Measurements from ENCODE around the gene SPRY4.

Gene SPRY4

DNA sequence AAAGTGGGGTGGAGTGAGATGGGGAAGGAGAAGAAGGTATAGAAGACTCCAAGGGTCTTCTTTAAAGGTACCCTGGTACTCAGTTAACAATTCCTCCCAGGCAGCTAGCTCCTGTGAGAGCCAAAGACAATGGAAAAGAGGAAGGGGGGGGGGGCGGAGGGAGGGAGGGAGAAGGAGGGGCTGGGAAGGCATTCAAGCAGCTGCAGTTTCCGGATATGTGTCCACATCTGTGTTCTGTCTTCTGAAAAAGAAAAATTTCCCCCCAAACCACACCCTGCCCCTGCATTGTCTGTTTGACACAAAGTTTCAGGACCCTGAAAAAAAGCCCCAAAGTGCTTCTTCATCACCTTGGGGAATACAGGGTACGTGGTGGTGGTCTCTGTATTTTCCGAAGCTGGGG lies 11.1 kb downstream of the SPRY4 start:
- H3K4me1 ChIP-seq (ENCODE audit: insufficient read depth, low read length): peaks cover 13% of the 10 kb centered on the region
- no peak overlapping the region for H3K27ac ChIP-seq (ENCODE audit: low read depth, low read length)
- H3K9ac ChIP-seq (ENCODE audit: low read length): no peak overlapping the region
- H3K36me3 ChIP-seq (ENCODE audit: insufficient read depth, low read length): no peaks in the 10 kb centered on the region
- H3K4me3 ChIP-seq (ENCODE audit: low read depth in 1 of 2, low read length in 2 of 2): no peak overlapping the region
- H3K27me3 ChIP-seq (ENCODE audit: control insufficient read depth in 1 of 2, insufficient read depth in 2 of 2, low read length in 2 of 2): no peaks in the 10 kb centered on the region
- no peaks in the 10 kb centered on the region for H3K9me3 ChIP-seq (ENCODE audit: low read length)

GRCh38 chr5:142313275-142313674 lies 11.5 kb downstream of the SPRY4 start:
- H3K27me3 ChIP-seq (ENCODE audit: control insufficient read depth in 1 of 2, insufficient read depth in 2 of 2, low read length in 2 of 2): no peaks in the 10 kb centered on the region
- H3K36me3 ChIP-seq (ENCODE audit: insufficient read depth, low read length): no peaks in the 10 kb centered on the region
- no peak overlapping the region for H3K27ac ChIP-seq (ENCODE audit: low read depth, low read length)
- no peaks in the 10 kb centered on the region for H3K9me3 ChIP-seq (ENCODE audit: low read length)
- no peak overlapping the region for H3K9ac ChIP-seq (ENCODE audit: low read length)
- H3K4me1 ChIP-seq (ENCODE audit: insufficient read depth, low read length): peaks cover 13% of the 10 kb centered on the region
- H3K4me3 ChIP-seq (ENCODE audit: low read depth in 1 of 2, low read length in 2 of 2): no peak overlapping the region

GRCh38 chr5:142312399-142312798 lies 12.4 kb downstream of the SPRY4 start:
- H3K4me3 ChIP-seq (ENCODE audit: low read depth in 1 of 2, low read length in 2 of 2): no peak overlapping the region
- no peak overlapping the region for H3K27ac ChIP-seq (ENCODE audit: low read depth, low read length)
- no peak overlapping the region for H3K9ac ChIP-seq (ENCODE audit: low read length)
- H3K27me3 ChIP-seq (ENCODE audit: control insufficient read depth in 1 of 2, insufficient read depth in 2 of 2, low read length in 2 of 2): no peaks in the 10 kb centered on the region
- peaks cover 13% of the 10 kb centered on the region for H3K4me1 ChIP-seq (ENCODE audit: insufficient read depth, low read length)
- no peaks in the 10 kb centered on the region for H3K36me3 ChIP-seq (ENCODE audit: insufficient read depth, low read length)
- H3K9me3 ChIP-seq (ENCODE audit: low read length): no peaks in the 10 kb centered on the region

- Histone ChIP-seq H3K27me3 (ENCODE audit: control insufficient read depth in 1 of 2, insufficient read depth in 2 of 2, low read length in 2 of 2) (no peaks in the 10 kb centered on the region), H3K4me1 (ENCODE audit: insufficient read depth, low read length) (peaks cover 13% of the 10 kb centered on the region), H3K9ac (ENCODE audit: low read length) (no peak overlapping the region), H3K36me3 (ENCODE audit: insufficient read depth, low read length) (no peaks in the 10 kb centered on the region), H3K4me3 (ENCODE audit: low read depth in 1 of 2, low read length in 2 of 2) (no peak overlapping the region), H3K27ac (ENCODE audit: low read depth, low read length) (no peak overlapping the region), H3K9me3 (ENCODE audit: low read length) (no peaks in the 10 kb centered on the region)
Measured at GRCh38 chr5:142311725-142312124, 13.1 kb downstream of the SPRY4 start.

DNA sequence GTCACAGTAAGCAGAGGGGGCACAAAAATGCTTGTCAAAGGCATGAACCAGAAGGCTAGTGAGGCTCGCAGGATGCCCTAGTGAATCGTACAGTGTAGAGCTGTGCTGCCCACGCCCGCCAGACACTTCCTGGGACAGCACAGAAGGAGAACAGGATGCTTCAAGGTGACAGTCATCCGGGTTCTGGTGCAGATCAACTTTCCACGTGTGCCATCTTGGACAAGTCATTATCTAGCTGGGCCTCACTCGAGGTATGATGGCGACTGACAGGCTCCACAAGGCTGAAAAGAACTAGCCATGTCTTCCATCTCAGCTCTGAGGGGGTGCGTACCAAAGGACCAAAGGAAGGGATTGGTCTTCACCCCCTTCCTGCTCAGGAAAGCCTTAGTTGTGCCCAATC lies 14.0 kb downstream of the SPRY4 start:
- Histone ChIP-seq H3K27me3 (ENCODE audit: control insufficient read depth in 1 of 2, insufficient read depth in 2 of 2, low read length in 2 of 2) (no peaks in the 10 kb centered on the region), H3K27ac (ENCODE audit: low read depth, low read length) (no peak overlapping the region), H3K4me1 (ENCODE audit: insufficient read depth, low read length) (peaks cover 8% of the 10 kb centered on the region), H3K36me3 (ENCODE audit: insufficient read depth, low read length) (no peaks in the 10 kb centered on the region), H3K9me3 (ENCODE audit: low read length) (no peaks in the 10 kb centered on the region), H3K9ac (ENCODE audit: low read length) (no peak overlapping the region), H3K4me3 (ENCODE audit: low read depth in 1 of 2, low read length in 2 of 2) (no peak overlapping the region)

DNA sequence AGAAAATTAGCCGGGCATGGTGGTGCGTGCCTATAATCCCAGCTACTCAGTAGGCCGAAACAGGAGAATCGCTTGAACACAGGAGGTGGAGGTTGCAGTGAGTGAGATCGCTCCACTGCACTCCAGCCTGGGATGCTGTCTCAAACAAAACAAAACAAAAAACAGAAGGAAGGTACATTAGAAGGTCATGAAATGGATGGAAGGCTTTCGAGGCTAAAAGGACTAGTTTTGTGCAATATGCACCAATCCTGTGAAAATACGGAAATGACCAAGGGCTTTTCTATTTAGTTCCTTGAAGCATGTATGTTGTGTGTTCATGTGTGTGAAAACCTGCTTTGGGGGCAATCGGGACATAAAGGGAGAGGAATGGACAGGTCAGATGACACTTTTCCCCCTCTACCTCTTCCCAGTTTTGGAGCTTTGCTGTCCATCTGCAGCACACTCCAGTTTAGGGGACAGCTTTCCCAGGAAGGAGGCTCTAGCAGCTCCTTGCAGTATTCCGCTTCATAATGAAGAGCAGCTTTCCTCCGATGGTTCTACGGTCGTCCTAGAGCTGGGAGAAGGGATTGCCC lies 15.0 kb downstream of the SPRY4 start:
- H3K27me3 ChIP-seq (ENCODE audit: control insufficient read depth in 1 of 2, insufficient read depth in 2 of 2, low read length in 2 of 2): no peaks in the 10 kb centered on the region
- H3K9me3 ChIP-seq (ENCODE audit: low read length): no peaks in the 10 kb centered on the region
- no peaks in the 10 kb centered on the region for H3K36me3 ChIP-seq (ENCODE audit: insufficient read depth, low read length)
- H3K4me3 ChIP-seq (ENCODE audit: low read depth in 1 of 2, low read length in 2 of 2): no peak overlapping the region
- no peak overlapping the region for H3K9ac ChIP-seq (ENCODE audit: low read length)
- H3K4me1 ChIP-seq (ENCODE audit: insufficient read depth, low read length): peaks cover 6% of the 10 kb centered on the region
- no peak overlapping the region for H3K27ac ChIP-seq (ENCODE audit: low read depth, low read length)

DNA sequence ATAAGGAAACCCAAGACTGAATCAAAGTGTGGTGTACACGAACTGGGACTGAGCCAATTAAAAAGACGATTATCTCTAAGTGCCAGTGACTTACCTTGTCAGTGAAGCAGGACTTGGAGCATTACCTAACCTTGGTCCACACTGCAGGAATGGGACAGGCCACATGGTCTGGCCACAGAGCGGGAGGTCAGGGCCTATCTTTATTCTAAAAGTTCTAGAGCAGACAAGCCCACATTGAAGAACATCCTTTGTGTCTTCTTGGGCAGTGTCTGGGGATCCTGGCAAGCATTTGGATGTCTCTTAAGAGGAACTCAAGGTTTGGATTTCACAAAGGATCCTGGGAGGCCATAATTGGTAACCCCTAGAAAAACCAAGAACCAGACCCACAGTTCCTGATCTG lies 16.5 kb downstream of the SPRY4 start:
- no peak overlapping the region for H3K9ac ChIP-seq (ENCODE audit: low read length)

GRCh38 chr5:142307146-142307890 lies 17.5 kb downstream of the SPRY4 start:
- Histone ChIP-seq H3K27me3 (ENCODE audit: control insufficient read depth in 1 of 2, insufficient read depth in 2 of 2, low read length in 2 of 2) (no peaks in the 10 kb centered on the region), H3K4me3 (ENCODE audit: low read depth in 1 of 2, low read length in 2 of 2) (no peak overlapping the region), H3K27ac (ENCODE audit: low read depth, low read length) (no peak overlapping the region), H3K36me3 (ENCODE audit: insufficient read depth, low read length) (no peaks in the 10 kb centered on the region), H3K4me1 (ENCODE audit: insufficient read depth, low read length) (no peaks in the 10 kb centered on the region), H3K9me3 (ENCODE audit: low read length) (no peaks in the 10 kb centered on the region), H3K9ac (ENCODE audit: low read length) (no peak overlapping the region)

More for the DNA sequence above, 16.5 kb downstream of the SPRY4 start:
- Histone ChIP-seq H3K4me3 (ENCODE audit: low read depth in 1 of 2, low read length in 2 of 2) (no peak overlapping the region), H3K9me3 (ENCODE audit: low read length) (no peaks in the 10 kb centered on the region), H3K36me3 (ENCODE audit: insufficient read depth, low read length) (no peaks in the 10 kb centered on the region), H3K27ac (ENCODE audit: low read depth, low read length) (no peak overlapping the region), H3K27me3 (ENCODE audit: control insufficient read depth in 1 of 2, insufficient read depth in 2 of 2, low read length in 2 of 2) (no peaks in the 10 kb centered on the region), H3K4me1 (ENCODE audit: insufficient read depth, low read length) (no peaks in the 10 kb centered on the region)

GRCh38 chr5:142306077-142306502 lies 18.7 kb downstream of the SPRY4 start:
- H3K9ac ChIP-seq (ENCODE audit: low read length): no peak overlapping the region
- no peak overlapping the region for H3K27ac ChIP-seq (ENCODE audit: low read depth, low read length)
- H3K27me3 ChIP-seq (ENCODE audit: control insufficient read depth in 1 of 2, insufficient read depth in 2 of 2, low read length in 2 of 2): no peaks in the 10 kb centered on the region
- H3K36me3 ChIP-seq (ENCODE audit: insufficient read depth, low read length): no peaks in the 10 kb centered on the region
- no peaks in the 10 kb centered on the region for H3K9me3 ChIP-seq (ENCODE audit: low read length)
- no peak overlapping the region for H3K4me3 ChIP-seq (ENCODE audit: low read depth in 1 of 2, low read length in 2 of 2)
- no peaks in the 10 kb centered on the region for H3K4me1 ChIP-seq (ENCODE audit: insufficient read depth, low read length)

- Histone ChIP-seq H3K4me1 (ENCODE audit: insufficient read depth, low read length) (no peaks in the 10 kb centered on the region), H3K4me3 (ENCODE audit: low read depth in 1 of 2, low read length in 2 of 2) (no peak overlapping the region), H3K9me3 (ENCODE audit: low read length) (no peaks in the 10 kb centered on the region), H3K9ac (ENCODE audit: low read length) (no peak overlapping the region), H3K27ac (ENCODE audit: low read depth, low read length) (no peak overlapping the region), H3K36me3 (ENCODE audit: insufficient read depth, low read length) (no peaks in the 10 kb centered on the region), H3K27me3 (ENCODE audit: control insufficient read depth in 1 of 2, insufficient read depth in 2 of 2, low read length in 2 of 2) (no peaks in the 10 kb centered on the region)
Measured at GRCh38 chr5:142305211-142305610, 19.6 kb downstream of the SPRY4 start.

GRCh38 chr5:142304013-142304701 lies 20.7 kb downstream of the SPRY4 start:
- no peaks in the 10 kb centered on the region for H3K36me3 ChIP-seq (ENCODE audit: insufficient read depth, low read length)
- H3K4me3 ChIP-seq (ENCODE audit: low read depth in 1 of 2, low read length in 2 of 2): no peak overlapping the region
- no peaks in the 10 kb centered on the region for H3K4me1 ChIP-seq (ENCODE audit: insufficient read depth, low read length)
- no peak overlapping the region for H3K27ac ChIP-seq (ENCODE audit: low read depth, low read length)
- no peaks in the 10 kb centered on the region for H3K9me3 ChIP-seq (ENCODE audit: low read length)
- H3K9ac ChIP-seq (ENCODE audit: low read length): no peak overlapping the region
- no peaks in the 10 kb centered on the region for H3K27me3 ChIP-seq (ENCODE audit: control insufficient read depth in 1 of 2, insufficient read depth in 2 of 2, low read length in 2 of 2)
